H4 (cell line): Measurements from ENCODE around the gene LNP1. TPM values are rescaled to one million over a fixed set of nuclear protein-coding genes. Genes with fewer than 3 reads are reported as not detected.

ENCODE experiments used
- DNase-seq: peaks from one replicate; pipeline ENCODE4 v3.0.0-alpha.2; 2015; ENCODE audit warnings: low spot score
- total RNA-seq: library from RNA; depleted of rRNA; stranded (reverse); fragments of >200 nt; shearing (Covaris generic); gene quantifications from 2 replicates; pipeline ENCODE4 v1.2.3, GENCODE V29; 2014

LNP1 gene
- total RNA-seq, 1 experiment from 2014 or later: 4.7 TPM

DNA sequence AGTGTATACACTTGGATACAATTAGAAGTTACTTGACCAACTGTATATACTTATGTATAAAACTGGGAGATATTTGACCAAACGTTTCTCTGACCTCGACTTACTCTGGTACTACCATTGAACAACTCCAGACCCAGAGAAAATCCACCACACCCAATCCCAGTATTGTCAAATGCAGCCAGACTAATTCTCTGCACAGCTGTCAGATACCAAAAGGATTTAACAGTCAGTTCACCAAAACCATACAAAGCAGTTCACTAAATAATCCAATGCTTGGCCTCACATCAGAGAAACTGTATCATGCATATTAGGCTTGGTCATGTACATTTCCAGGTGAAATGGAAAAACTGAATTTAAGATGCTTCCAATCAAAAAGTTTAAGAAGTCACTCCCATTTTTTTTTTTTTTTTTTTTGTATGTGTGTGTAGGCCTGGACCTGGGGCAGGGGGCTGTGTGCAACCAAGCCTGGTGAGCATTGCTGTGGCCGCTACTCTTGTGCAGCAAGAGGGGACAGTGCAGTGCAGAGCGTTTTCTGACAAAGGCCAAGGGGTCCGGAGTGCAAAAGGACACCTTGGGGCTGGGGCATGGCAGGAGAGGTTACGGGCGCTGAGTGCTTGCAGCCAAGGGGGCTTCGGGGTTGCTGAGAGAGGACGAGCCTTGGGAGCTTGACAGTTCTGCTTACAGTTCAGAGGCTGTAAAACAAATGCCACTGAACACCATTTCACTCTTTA is 1.8 kb upstream of the LNP1 start:
- DNase-seq: no peak

DNA sequence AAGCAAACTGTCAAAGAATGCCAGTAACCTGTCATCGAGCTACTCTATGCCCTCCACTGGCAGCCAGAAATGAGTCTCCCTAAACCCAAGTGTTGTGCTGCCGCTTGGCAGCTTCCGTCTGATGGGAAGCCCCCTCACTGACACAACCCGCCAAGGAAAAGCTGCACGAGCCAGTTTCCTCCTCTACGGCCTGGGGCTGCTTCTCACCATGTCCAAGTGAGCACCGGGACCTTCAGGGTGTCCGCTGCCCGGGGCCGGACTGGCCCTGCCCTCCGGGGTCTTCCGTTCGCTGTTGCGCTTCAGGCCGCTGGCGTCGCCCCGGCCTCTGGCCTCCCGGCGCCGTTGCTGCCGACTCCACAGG is 940 bp upstream of the LNP1 start:
- no peak for DNase-seq

DNA sequence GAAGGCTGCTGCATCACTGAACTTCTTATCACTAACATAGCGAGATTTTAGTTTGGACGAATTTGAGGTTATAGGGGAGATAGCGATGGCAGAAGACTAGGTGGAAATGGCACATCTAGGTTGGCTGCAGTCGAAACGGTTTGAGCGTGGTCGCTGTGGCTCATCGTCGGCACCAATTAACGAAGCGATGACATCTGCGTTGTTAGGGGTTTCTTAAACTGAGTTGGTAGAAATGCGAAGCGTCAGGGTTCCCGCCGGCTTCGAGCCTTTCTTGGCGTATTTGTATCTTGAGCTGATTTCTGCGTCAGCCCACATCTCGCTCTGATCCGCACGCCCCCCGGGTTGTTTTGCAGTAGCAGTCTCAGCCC is 319 bp downstream of the LNP1 start:
- DNase-seq: peak; percentile 27

DNA sequence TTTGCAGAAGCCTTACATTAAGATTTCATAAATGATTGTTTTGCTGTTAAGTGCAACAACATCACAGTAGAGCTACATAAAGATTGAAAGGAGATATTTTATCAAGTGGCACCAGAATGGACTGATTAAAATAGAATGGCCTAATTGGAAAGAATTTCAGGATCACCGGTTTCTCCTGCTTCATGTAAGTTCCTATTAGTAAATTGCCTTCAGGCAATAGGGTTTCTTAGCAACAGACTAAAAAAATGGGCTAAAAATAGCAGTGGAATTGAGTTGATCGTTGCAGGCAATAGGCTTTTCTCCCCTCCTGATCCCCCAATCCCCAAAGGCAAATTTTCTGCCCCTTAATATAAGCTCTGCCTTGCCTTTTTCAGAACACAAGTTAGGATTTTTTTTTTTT is 917 bp downstream of the LNP1 start:
- peak; percentile 25 for DNase-seq

DNA sequence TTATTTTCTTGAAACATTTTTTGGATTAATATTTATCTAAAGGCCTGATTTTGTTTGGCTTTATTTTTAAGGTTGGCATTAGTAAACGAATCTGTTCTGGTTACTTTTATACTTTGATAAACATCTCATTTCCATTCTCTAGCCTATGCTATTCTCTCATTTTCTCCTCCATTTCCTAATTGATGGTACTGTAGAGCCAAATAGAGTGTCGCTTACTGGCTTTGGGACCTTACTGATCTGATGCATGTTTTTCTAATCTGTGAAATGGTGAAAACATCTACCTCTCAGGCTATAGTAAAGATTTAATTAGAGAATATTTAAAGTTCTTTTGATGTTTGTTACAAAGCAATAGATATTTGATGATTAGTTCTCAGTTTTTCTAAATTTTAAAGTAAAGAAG is 1.6 kb downstream of the LNP1 start:
- no peak for DNase-seq

DNA sequence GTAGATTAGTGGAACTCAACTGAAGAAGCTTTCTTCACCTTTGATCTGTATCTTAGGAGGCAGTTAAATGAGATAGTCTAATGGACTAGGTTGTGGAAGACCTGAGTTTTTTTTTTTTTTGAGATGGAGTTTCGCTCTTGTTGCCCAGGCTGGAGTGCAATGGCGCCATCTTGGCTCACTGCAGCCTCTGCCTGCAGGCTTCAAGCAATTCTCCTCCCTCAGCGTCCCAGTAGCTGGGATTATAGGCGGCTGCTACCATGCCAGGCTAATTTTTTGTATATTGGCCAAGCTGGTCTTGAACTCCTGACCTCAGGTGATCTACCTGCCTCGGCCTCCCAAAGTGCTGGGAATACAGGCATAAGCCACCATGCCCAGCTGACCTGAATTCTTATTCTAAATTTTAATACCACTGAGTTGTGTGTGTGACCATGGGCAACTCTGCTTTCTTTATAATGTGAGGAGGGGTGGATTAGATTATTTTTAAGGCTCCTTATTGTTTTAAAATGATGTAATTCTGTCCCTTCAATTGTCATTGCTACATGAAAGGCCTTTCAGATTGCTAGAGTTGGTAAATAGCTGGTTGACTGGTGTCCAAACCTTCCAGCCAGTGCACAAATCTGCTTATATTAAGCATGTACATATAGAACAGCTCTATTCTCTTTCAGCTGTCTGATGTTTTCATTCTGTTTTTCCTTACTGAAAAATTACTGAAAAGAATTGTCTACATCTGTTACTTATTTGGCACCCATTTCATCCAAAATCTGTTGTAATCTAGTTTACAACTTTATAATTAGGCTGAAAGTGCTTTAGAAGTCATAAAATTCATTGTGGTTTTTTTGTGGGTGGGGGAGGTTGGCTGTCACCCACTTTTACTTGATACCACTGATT is 2.3 kb downstream of the LNP1 start:
- peak; percentile 15 for DNase-seq

DNA sequence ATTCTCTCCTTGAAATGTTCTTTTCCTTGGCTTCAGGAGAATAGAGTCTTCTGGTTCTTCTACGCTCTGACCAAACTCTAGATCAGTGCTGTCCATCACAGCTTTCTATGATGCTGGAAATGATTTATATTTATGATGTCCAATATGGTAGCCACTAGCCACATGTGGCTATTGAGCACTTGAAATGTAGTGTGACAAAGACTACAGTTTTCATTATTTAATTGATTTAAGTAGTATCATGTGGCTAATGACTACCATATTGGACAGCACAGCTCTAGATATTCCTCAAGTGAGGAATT is 2.9 kb downstream of the LNP1 start:
- no peak for DNase-seq

DNA sequence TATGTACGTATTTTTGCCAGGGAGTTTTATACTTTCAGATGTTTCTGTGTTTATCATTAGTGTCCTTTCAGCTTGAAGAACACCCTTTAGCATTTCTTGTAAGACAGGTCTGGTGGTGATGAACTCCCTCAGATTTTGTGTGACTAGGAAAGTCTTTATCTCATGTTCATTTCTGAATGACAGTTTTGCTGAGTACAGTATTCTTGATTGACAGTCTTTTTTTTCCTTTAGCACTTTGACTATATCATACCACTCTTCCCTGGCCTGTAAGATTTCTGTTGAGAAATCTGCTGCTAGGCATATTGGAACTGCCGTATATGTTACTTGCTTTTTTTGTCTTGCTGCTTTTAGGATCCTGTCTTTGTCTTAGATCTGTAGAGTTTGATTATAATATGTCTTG is 5.8 kb downstream of the LNP1 start:
- no peak for DNase-seq

DNA sequence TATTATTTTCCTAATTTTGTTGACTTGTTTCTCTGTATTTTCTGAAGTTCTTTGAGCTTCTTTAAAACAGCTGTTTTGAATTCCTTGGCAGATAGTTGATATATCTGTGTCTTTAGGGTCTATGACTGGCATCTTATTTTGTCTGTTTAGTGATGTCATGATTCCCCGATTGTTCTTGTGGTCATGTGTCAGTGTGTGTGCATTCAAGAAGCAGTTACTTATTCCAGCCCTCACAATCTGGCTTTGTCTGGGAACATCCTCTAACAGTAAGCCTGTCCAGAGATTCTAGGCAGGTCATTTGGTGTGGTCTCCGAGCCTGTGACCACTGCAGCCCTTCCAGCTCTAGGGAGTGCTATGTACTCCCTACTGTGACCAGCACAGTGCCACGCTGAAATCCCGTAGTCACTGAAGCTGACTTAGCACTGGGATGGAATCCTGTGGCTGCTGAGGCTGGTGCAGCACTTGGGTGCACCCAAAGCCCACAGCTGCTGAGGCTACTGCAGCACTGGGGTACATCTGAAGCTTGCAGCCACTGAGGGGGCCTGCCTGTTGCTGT is 6.7 kb downstream of the LNP1 start:
- no peak for DNase-seq

DNA sequence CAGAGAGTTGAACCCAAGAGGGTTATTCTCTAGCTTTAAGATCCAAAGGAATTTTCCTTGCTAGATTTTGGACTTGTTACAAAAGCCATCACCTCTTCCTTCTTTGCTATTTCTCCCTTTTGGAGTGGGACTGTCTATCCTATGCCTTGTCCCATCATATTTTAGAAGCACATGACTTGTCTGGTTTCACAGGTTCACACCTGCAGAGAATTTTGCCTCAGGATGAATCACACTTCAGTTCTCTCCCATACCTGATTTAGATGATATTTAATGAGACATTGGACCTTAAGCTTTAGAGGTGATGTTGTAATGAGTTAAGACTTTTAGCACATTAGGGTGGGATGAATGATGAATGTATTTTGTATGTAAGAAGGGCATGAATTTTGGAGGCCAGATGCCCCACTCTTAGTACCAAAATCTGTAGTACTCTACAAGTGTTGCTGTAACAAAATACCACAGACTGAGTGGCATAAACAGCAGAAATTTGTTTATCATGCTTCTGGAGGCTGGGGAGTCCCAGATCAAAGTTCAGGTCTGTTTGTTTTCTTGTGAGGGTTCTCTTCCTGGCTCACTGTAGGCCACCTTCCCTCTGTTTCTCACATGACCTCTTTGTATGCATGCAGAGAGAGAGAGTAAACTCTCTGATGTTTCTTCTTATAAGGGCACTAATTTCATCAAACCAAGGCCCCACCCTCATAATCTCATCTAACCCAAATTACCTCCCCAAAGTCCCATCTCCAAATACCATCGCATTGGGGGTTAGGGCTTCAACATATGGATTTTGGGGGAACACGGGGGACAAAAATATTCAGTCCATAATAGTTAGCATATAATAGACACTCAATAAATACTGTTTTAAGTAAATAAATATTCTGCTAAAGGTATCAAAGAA is 10.0 kb downstream of the LNP1 start:
- no peak for DNase-seq

DNA sequence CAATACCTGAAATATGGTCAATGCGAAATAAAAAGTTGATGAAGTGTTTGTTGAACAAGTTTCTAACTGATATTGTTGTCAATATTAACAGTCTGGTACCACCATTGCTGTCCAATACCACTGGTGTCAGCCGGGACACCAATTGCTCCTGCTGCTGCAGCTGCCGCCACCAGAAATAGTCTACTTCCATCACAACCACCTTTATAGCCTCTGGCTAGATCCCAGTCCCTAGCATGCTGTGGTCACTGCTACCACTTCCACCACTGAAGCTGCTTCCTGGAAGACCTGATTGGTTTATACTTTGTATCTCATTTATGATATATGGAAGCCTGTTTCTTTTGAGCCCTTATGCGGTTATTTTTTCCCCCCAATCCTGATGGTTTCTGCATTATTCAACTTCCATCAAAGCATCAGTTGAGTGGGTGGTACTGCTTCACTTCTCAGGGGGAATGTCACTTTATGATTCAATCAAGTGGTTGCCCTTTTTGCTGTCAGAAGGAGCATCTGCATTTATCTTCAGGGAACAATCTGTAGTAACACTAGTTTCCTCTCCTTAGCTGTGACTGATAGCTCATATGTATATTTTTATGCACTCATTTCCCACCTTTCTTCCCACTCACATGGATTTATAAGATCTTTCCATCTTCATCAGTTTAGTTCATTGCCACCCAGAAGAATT is 11.7 kb downstream of the LNP1 start:
- no peak for DNase-seq

DNA sequence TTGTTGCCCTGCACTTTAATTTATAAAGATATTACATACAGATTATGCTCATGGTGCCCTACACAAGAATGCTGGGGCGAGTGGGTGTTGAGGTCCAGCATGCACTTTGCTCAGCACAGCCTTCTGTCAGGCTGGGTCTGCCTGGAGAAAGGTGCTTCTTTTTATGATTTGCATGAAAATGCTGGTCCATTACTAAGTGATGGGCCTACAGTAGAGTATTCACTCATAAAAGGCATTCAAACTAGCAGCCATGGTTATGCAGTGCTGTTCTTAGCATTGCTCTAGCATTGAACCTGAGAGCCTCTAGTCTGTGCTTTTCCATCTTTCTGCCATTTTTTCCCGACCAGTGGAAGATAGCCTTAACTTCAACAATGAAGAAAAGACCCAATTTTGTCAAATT is 12.3 kb downstream of the LNP1 start:
- no peak for DNase-seq

DNA sequence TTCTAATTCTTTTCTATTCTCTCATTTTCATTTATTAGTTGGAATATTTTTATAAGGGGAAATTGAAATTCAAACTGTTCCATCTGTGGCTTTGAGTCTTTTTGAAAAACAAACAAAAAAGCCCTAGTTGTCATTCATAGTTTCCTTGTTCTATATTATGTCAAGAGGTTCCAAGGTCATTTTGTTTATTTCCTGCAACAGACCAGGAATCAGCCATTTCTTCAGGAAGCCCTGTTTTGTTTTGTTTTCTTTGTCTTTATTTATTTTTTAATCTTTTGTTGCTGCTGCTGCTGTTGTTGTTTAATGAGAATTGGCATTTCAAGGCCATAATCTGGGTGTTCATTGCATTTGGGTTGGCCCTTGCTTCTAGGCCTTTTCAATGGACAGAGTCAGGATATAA is 14.8 kb downstream of the LNP1 start:
- no peak for DNase-seq

DNA sequence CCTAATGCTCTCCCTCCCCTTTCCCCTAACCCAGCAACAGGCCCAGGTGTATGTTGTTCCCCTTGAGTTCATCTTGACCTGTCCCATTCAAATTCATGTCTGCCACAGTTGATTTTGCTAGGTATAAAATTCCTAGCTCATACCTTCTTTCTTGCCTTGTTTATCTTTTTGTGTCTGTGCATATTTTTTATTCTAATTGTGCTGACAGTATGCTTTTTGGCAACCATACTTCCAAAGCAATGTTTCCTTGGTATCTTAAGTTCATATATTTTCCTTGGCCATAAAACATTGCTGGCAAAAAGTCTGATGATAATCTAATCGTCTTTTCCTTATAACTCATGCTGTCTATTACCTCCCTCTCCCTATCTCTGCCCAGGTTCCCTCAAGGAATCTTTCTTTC is 15.5 kb downstream of the LNP1 start:
- no peak for DNase-seq

DNA sequence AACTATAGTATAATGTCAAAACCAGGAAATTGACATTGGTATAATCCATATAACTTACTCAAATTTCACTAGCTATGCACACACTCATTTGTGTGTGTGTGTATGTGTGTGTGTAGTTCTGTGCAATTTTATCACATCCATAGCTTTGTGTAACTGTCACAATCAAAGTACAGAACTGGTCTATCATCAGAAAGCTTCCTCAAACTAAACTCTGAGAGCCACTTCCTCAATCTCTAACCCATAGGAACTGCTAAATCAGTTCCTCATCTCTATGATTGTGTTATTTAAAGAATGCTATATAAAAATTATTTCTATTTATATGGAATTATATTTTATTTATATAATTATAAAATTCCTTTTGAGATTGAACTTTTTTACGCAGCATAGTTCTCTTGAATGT is 18.1 kb downstream of the LNP1 start:
- DNase-seq: no peak

DNA sequence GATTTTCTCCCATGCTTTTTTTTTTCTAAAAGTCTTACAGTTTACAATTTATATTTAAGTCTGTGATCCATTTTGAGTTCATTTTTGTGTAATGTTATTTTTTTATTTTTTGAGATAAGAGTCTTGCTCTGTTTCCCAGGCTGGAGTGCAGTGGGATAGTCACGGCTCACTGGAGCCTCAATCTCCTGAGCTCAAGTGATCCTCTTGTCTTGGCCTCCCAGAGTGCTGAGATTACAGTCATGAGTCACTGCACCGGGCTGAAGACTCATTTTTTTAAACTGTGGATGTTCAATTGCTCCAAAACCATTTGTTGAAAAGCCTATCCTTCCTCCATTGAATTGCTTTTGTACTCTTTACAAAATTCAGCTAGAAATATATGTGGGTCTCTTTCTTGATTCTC is 19.5 kb downstream of the LNP1 start:
- DNase-seq: no peak

DNA sequence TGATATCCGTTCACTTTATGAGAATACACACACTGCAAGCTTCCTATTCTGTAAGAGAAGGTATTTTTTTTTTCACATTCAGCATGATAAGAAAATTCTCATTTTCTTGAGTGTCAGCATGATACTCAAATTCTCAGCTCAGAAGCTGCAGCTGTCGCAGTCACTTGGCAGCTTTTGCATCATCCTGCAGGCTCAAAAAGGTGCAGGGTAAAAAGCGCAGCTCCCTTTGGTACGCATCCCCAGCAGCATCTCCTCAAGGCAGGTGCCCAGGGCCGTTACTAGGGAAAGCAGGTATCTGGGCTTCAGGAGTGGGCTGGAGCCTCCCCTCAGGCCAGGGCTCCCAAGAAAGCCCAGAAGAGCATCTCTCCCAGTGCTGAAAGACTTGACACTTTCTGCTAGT is 22.3 kb downstream of the LNP1 start:
- no peak for DNase-seq

DNA sequence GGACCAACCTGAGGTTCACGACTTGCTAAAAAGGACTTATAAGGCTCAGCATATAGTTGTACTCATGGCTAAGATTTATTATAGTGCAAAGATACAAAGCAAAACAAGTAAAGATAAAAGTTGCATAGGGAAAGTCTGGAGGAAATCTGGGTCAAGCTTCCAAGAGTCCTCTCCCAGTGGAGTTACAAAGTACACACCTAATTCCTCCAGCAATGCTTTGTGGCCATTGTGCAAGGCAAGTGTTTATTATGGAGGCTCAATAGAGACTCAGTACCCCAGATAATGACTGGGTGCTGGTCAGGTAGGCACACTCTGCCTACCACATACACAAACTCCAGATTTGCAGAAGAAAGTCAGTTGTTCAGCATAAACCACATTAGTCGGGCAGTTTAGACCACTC is 22.9 kb downstream of the LNP1 start:
- DNase-seq: no peak

DNA sequence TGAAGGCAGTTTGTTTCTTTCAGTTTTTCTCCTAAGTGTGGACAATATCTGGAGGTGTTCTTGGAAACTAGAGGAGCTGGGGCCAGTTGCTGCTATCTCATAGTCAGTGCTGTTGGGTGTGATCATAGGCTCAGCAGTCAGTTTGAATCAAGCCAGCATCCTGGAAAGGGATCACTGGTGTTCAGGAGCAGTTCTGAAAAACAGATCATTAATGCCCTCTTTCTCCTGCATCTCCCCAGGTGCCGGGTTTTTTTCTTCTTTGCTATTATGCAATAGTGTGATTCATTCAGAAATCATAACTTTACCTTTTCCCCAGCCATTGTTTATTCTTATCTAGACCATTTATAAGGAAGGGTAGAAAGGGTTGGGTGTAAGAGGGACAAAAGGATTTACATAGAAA is 24.0 kb downstream of the LNP1 start:
- no peak for DNase-seq

DNA sequence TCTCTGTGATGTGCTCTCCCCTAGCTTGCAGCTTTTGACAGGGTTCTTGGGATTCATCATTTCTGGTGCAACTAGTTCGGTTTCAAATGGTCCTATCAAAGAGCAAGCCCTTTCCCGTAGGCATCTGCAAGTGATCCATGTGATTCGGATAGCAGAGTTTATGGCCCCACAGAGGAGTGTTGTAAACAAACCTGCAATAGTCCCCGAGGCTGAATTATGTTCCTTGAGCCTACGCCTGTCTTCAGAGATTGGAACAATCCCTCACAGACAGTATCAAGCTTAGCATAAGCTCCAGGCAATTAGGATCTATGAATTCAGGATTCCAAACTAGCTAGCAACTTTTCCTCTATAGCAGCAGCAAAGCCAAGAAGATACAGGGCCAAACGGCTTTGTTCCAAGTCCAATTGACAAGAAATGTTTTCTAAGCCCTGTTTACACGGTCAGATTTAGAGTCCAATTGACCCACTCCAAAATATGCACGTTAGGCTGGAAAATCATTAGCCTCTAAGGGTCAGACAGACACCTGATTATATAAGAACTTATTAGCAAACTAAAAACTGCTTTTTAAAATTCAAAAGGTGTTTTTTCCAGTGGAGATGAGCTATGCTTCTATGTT is 24.8 kb downstream of the LNP1 start:
- no peak for DNase-seq

DNA sequence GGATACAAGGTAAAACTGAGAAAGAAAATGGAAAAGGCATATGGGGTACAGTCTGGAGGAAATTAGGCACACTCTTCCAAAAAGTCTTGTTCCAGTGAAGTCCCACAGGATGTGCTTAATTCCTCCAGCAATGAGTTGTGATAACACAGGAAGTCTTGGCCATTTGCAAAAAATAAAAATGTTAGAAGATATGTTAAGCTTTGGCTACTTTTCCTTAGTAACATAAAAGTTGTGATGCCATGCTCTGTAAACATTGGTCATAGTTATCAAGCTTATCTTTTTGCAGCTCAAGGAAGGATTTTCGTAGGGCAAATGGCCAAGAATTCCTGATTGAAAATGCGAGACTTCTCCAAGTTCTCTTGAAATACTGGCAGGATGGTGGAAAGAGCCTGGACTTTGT is 26.4 kb downstream of the LNP1 start:
- DNase-seq: no peak
